Coronary artery (tissue), 2 donors: ENCODE results near the gene LTBP3.

Experiments
- DNase-seq: peaks from one replicate; pipeline ENCODE4 v3.0.0-alpha.2; 2017; ENCODE audit warnings: low spot score
- H3K27ac ChIP-seq, 2 donors: fragments of 200-600 bp; sonication (generic); one replicate each; pipeline ENCODE4 v1.5.1; 2016 to 2019
- H3K4me3 ChIP-seq: fragments of 200-600 bp; sonication (generic); 2 replicates; pipeline ENCODE4 v1.5.1; 2016; ENCODE audit warnings: mild to moderate bottlenecking, moderate library complexity
- TF ChIP-seq, protein P1 (sequence below): fragments of 200-600 bp; sonication (generic); IDR thresholded peaks from one replicate; pipeline ENCODE4 v1.5.1; 2019; ENCODE audit warnings: antibody characterized with exemption

Gene LTBP3

GRCh38 chr11:65502274-65502554 lies 55.9 kb downstream of the LTBP3 start:
- no peak for DNase-seq
- H3K27ac ChIP-seq: peak overlapping the region; percentile 97
- TF ChIP-seq, protein P1, sequence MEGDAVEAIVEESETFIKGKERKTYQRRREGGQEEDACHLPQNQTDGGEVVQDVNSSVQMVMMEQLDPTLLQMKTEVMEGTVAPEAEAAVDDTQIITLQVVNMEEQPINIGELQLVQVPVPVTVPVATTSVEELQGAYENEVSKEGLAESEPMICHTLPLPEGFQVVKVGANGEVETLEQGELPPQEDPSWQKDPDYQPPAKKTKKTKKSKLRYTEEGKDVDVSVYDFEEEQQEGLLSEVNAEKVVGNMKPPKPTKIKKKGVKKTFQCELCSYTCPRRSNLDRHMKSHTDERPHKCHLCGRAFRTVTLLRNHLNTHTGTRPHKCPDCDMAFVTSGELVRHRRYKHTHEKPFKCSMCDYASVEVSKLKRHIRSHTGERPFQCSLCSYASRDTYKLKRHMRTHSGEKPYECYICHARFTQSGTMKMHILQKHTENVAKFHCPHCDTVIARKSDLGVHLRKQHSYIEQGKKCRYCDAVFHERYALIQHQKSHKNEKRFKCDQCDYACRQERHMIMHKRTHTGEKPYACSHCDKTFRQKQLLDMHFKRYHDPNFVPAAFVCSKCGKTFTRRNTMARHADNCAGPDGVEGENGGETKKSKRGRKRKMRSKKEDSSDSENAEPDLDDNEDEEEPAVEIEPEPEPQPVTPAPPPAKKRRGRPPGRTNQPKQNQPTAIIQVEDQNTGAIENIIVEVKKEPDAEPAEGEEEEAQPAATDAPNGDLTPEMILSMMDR: no peak
- H3K4me3 ChIP-seq: peak overlapping the region; percentile 88

- Histone ChIP-seq H3K27ac (peak overlapping the region; percentile 97), H3K4me3 (peak overlapping the region; percentile 88)
- TF ChIP-seq, protein P1: no peak
- DNase-seq: no peak
Measured at GRCh38 chr11:65501472-65502273, 56.5 kb downstream of the LTBP3 start.

DNA sequence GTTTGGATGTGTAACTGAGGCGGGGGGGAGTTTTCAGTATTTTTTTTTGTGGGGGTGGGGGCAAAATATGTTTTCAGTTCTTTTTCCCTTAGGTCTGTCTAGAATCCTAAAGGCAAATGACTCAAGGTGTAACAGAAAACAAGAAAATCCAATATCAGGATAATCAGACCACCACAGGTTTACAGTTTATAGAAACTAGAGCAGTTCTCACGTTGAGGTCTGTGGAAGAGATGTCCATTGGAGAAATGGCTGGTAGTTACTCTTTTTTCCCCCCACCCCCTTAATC lies 57.0 kb downstream of the LTBP3 start:
- DNase-seq: no peak
- H3K27ac ChIP-seq: peak overlapping the region; percentile 97
- TF ChIP-seq, protein P1: no peak
- peak overlapping the region; percentile 88 for H3K4me3 ChIP-seq

GRCh38 chr11:65500387-65501185 lies 57.6 kb downstream of the LTBP3 start:
- TF ChIP-seq, protein P1: no peak
- H3K4me3 ChIP-seq: peak overlapping the region; percentile 88
- DNase-seq: no peak
- H3K27ac ChIP-seq: peak overlapping the region; percentile 97

- TF ChIP-seq, protein P1: no peak
- peak overlapping the region; percentile 88 for H3K4me3 ChIP-seq
- H3K27ac ChIP-seq: peak overlapping the region; percentile 97
- DNase-seq: no peak
Measured at GRCh38 chr11:65499713-65500386, 58.3 kb downstream of the LTBP3 start.

DNA sequence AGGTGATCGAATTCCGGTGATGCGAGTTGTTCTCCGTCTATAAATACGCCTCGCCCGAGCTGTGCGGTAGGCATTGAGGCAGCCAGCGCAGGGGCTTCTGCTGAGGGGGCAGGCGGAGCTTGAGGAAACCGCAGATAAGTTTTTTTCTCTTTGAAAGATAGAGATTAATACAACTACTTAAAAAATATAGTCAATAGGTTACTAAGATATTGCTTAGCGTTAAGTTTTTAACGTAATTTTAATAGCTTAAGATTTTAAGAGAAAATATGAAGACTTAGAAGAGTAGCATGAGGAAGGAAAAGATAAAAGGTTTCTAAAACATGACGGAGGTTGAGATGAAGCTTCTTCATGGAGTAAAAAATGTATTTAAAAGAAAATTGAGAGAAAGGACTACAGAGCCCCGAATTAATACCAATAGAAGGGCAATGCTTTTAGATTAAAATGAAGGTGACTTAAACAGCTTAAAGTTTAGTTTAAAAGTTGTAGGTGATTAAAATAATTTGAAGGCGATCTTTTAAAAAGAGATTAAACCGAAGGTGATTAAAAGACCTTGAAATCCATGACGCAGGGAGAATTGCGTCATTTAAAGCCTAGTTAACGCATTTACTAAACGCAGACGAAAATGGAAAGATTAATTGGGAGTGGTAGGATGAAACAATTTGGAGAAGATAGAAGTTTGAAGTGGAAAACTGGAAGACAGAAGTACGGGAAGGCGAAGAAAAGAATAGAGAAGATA lies 59.0 kb downstream of the LTBP3 start, which contains the start of gene MALAT1:
MALAT1 (plus strand) TSS at position 69 of the 736 bp plus-strand sequence.
- peak within 1 kb of the TSS; percentile 97 for H3K27ac ChIP-seq
- H3K4me3 ChIP-seq: peak within 1 kb of the TSS; percentile 88
- TF ChIP-seq, protein P1: no peak
- DNase-seq: peak; percentile 95
